GM18505 (cell line): Measurements from ENCODE around the gene MEF2A.
"Not testable (repeated sequence)": the region's sequence is repeated elsewhere in the genome, so short reads cannot be mapped to it uniquely, and the experiment has no call there.

Experiments
- ATAC-seq: cut with Tn5 transposase; IDR thresholded peaks from one replicate; pipeline ENCODE4 v1.9.1; 2021; ENCODE audit not compliant: unreplicated experiment
- POLR2A ChIP-seq: IDR thresholded peaks from 4 replicates; pipeline ENCODE4 v1.6.1; 2011; ENCODE audit warnings: borderline replicate concordance; ENCODE audit not compliant: insufficient read depth, insufficient read length; ENCODE audit errors: extremely low read depth

Gene MEF2A

GRCh38 chr15:99734575-99734974 is 168.8 kb downstream of the MEF2A start:
- no peak for ATAC-seq
- no peak for TF ChIP-seq POLR2A

GRCh38 chr15:99735868-99736267 is 170.1 kb downstream of the MEF2A start:
- no peak for ATAC-seq
- no peak for TF ChIP-seq POLR2A

- no peak for ATAC-seq
- TF ChIP-seq POLR2A, result no peak
Observed at GRCh38 chr15:99736702-99737101, 170.9 kb downstream of the MEF2A start.

- TF ChIP-seq POLR2A, result no peak
- ATAC-seq, result no peak
Observed at GRCh38 chr15:99738021-99738847, 172.4 kb downstream of the MEF2A start.

GRCh38 chr15:99741835-99742234 is 176.1 kb downstream of the MEF2A start:
- ATAC-seq, result no peak
- TF ChIP-seq POLR2A, result no peak

- TF ChIP-seq POLR2A, result no peak
- no peak for ATAC-seq
Observed at GRCh38 chr15:99744142-99744541, 178.4 kb downstream of the MEF2A start.

- ATAC-seq, result no peak
- TF ChIP-seq POLR2A, result no peak
Observed at GRCh38 chr15:99745370-99746086, 179.7 kb downstream of the MEF2A start.

GRCh38 chr15:99749386-99749785 is 183.6 kb downstream of the MEF2A start:
- no peak for ATAC-seq
- no peak for TF ChIP-seq POLR2A

GRCh38 chr15:99750326-99750725 is 184.5 kb downstream of the MEF2A start:
- ATAC-seq, result not testable (repeated sequence)

- TF ChIP-seq POLR2A, result no peak
- no peak for ATAC-seq
Observed at GRCh38 chr15:99752556-99752955, 186.8 kb downstream of the MEF2A start.

GRCh38 chr15:99753066-99753465 is 187.3 kb downstream of the MEF2A start:
- TF ChIP-seq POLR2A, result no peak
- ATAC-seq, result no peak

- TF ChIP-seq POLR2A, result no peak
- peak; percentile 80 for ATAC-seq
Observed at GRCh38 chr15:99755692-99756409, 190.1 kb downstream of the MEF2A start.

GRCh38 chr15:99762288-99762687 is 196.5 kb downstream of the MEF2A start:
- no peak for ATAC-seq
- TF ChIP-seq POLR2A, result no peak
